Fibroblast of pulmonary artery (primary cell): Measurements from ENCODE around the gene GTF2IRD1.
A peak's percentile ranks its signal among the peaks of the same experiment; 100 is the strongest.
"Not testable (repeated sequence)": the region's sequence is repeated elsewhere in the genome, so short reads cannot be mapped to it uniquely, and the experiment has no call there.

Experiments
- DNase-seq: peaks from one replicate; pipeline ENCODE4 v3.0.0-alpha.2; 2010; ENCODE audit warnings: low read depth
- H3K4me3 ChIP-seq: replicated peaks from 2 replicates; pipeline ENCODE4 v1.5.1; 2011; ENCODE audit warnings: low read depth, mild to moderate bottlenecking, control low read depth, low read length, moderate library complexity
- TF ChIP-seq, protein P1 (sequence below): IDR thresholded peaks from 2 replicates; pipeline ENCODE4 v1.5.1; 2011; ENCODE audit warnings: mild to moderate bottlenecking, control low read depth, low read length, inconsistent platforms; ENCODE audit errors: missing control alignments

The GTF2IRD1 gene

DNA sequence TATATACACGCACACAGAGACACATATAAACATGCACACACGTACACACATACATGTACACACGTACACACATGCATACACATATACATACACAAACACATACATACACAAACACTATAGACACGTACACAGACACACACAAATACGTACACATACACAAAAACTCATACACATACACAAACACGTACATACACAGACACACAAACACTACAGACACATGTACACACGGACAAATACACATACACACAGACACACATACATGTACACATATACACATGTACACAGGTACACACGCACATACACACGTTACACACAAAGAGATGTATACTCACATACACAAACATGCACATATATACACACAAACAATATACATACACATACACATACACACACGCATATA is 35.2 kb upstream of the GTF2IRD1 start:
- no peak overlapping the region for H3K4me3 ChIP-seq
- no peak for DNase-seq
- TF ChIP-seq, protein P1, sequence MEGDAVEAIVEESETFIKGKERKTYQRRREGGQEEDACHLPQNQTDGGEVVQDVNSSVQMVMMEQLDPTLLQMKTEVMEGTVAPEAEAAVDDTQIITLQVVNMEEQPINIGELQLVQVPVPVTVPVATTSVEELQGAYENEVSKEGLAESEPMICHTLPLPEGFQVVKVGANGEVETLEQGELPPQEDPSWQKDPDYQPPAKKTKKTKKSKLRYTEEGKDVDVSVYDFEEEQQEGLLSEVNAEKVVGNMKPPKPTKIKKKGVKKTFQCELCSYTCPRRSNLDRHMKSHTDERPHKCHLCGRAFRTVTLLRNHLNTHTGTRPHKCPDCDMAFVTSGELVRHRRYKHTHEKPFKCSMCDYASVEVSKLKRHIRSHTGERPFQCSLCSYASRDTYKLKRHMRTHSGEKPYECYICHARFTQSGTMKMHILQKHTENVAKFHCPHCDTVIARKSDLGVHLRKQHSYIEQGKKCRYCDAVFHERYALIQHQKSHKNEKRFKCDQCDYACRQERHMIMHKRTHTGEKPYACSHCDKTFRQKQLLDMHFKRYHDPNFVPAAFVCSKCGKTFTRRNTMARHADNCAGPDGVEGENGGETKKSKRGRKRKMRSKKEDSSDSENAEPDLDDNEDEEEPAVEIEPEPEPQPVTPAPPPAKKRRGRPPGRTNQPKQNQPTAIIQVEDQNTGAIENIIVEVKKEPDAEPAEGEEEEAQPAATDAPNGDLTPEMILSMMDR, result no peak

DNA sequence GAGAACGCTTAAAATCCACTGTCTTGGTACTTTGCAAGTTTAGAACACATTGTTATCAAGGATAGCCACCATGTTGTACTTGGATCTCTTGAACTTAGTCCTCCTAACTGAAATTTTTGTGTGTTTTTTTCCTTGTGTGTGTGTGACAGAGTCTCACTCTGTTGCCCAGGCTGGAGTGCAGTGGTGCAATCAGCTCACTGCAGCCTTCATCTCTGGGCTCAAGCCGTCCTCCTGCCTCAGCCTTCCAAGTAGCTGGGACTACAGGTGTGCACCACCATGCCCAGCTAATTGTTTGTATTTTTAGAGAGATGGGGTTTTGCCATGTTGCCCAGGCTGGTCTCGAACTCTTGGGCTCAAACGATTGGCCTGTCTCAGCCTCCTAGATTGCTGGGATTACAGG is 34.5 kb upstream of the GTF2IRD1 start:
- not testable (repeated sequence) for H3K4me3 ChIP-seq, DNase-seq

DNA sequence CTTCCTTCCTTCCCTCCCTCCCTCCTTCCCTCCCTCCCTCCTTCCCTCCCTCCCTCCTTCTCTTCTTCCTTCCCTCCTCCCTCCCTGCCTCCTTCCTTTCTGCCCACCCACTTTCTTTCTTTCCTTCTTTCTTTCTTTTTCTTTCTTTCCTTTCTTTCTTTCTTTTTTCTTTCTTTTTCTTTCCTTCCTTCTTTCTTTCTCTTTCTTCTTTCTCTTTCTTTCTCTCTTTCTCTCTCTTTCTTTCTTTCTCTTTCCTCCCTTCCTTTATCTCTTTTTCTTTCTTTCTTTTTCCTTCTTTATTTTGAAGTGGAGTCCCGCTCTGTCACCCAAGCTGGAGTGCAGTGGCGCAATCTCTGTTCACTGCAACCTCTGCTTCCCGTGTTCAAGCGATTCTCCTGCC is 33.7 kb upstream of the GTF2IRD1 start:
- no peak for DNase-seq
- TF ChIP-seq, protein P1, result no peak
- H3K4me3 ChIP-seq, result no peak overlapping the region

DNA sequence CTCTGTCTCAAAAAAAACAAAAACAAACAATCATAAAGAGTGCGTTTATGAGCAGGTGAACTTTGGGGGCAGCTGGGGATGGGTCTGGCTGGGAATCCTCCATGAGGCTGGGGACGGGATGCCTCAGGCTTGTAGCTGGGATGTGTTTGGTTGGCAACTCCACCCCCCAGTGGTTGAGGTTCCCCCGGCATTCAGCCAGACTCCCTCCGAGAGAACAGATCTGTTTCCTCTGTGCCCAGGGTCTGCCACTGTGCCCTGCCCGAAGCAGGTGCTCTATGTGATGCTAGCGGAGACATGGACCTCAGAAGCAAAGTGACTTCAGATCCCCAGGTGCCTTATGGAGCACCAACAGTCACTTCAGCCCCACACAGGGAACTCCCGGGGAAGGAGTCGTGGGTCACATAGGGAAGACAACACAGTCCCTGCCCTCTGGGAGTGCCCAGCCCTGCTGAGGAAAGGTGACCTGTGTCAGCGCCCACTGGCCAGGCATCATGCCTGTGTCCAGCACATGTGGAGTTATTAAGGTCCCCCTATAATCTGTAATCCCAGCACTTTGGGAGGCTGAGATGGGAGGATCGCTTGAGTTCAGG is 29.3 kb upstream of the GTF2IRD1 start:
- no peak for DNase-seq
- TF ChIP-seq, protein P1, result no peak
- no peak overlapping the region for H3K4me3 ChIP-seq

DNA sequence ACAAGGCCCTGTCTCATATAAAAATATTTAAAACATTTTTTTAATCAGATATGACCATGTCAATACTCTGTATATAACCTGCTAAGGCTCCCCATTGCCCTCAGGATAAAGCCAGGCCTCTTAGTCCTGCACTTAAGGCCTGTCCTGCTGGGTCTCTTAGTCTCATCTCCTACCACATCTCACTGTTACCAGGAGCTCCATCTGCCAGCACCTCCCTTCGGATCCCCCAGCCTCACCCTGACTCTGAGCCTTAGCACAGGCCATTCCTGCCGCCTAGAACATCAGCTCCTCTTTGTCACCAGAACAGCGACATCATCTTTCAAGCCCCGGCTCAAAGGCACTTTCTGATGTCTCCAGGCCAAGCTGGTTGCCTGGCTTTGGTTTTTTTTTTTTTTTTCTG is 25.7 kb upstream of the GTF2IRD1 start:
- no peak for DNase-seq
- TF ChIP-seq, protein P1, result no peak
- H3K4me3 ChIP-seq, result no peak overlapping the region

DNA sequence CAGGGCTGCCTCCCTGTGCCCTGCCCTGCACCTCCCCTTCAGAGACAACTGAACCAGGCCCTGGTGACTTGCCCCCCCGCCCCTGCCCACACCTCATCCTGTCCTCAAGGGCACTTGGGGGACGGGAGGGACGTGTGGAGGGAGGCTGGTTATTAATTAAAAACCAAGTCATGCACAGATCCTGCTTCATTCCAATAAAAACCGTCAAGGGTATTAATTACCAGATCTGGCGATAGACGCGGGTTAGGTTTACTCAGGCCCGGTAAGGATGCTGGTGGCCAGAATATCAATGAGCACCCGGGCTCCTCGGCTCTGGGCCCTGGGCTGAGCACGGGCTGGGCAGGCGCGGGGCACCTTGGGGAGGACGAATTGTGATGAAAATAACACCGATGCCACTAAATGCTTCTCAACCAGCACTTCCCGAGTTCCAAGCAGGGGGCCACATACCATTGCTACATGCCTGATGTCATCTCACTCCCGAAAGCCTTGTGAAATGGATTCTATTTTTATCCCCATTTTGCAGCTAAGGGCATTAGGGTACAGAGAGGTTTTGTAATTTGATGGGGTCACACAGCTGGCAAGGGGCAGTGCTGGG is 24.5 kb upstream of the GTF2IRD1 start:
- H3K4me3 ChIP-seq, result no peak overlapping the region
- peak; percentile 73 for DNase-seq
- TF ChIP-seq, protein P1, result no peak

DNA sequence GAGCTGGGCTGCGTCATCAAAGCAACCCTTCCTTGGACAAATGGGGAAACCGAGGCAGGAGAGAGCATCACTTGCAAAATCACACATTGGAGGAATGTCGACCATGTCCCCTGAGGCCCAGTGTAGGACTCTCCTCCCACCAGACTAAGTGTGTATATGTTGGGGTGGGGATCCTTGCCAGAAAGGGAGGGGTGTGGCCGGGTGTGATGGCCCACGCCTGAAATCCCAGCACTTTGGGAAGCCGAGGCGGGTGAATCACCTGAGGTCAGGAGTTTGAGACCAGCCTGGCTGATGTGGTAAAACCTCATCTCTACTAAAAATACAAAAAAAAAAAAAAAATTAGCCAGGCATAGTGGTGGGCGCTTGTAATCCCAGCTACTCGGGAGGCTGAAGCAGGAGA is 23.3 kb upstream of the GTF2IRD1 start:
- H3K4me3 ChIP-seq, DNase-seq: not testable (repeated sequence)

DNA sequence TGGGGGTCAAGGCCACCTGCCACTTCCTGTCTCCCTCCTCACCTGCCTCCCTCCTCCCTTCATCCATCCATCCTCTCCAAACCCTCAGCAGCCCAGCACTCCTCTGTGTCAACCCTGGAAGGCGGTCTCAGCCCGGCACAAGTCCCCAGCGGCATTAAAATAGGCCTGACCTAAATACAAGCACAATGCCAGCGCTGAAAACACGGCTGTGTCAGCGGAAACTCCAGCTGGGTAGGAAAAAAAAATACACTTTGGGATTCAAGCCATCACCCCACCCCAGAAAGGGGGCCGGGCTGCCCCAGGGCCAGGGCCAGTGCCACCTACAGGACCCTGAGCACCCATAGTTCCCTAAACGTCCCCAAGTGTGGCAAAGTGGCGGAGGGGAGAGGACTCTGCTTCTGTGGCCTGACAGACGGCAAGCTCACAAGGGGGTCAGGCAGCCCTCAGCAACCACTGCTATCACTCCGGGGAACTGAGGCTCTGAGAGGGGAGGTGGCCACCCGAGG is 22.7 kb upstream of the GTF2IRD1 start:
- DNase-seq, result no peak
- TF ChIP-seq, protein P1, result no peak
- H3K4me3 ChIP-seq, result no peak overlapping the region

DNA sequence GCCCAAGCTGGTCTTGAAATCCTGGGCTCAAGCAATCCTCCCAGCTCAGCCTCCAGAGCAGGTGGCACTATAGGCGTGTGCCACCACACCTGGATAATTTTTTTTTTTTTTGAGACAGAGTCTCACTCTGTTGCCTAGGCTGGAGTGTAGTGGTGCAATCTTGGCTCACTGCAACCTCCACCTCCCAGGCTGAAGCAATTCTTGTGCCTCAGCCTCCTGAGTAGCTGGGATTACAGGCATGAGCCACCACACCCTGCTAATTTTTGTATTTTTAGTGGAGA is 16.5 kb upstream of the GTF2IRD1 start:
- not testable (repeated sequence) for H3K4me3 ChIP-seq

More for the DNA sequence above, 16.5 kb upstream of the GTF2IRD1 start:
- DNase-seq, result not testable (repeated sequence)
